ENCODE measurements around the gene SND1. TPM values are rescaled to one million over a fixed set of nuclear protein-coding genes. Genes with fewer than 3 reads are reported as not detected.

The SND1 gene
- total RNA-seq, 1 experiment from 2014 or later, result 139 TPM

GRCh38 chr7:128135515-128136214 lies 483.7 kb downstream of the SND1 start:
- no peaks in the 10 kb centered on the region for H3K9me2 ChIP-seq (replicated peaks; ENCODE audit: low read length)
- ChIA-PET POLR2A (ENCODE audit: unreplicated experiment) (interaction anchor here (0.6 kb wide), 1 partner anchor 28 kb away, joined by 3 read pairs; no protein-coding TSS in a partner anchor), CTCF (interaction anchor here (0.6 to 2.9 kb wide), 3 partner anchors 72 to 114 kb away, joined by 3 to 55 read pairs (median 3); no protein-coding TSS in a partner anchor)
- no peaks in the 10 kb centered on the region for H3K79me2 ChIP-seq (ENCODE audit: low read length)
- H3K9ac ChIP-seq (ENCODE audit: low read length), result peak overlapping the region; percentile 49
- intact Hi-C loops (cut with micrococcal nuclease), result loop anchor here (1.0 kb wide), 1 partner anchor 74 kb away; no protein-coding TSS in a partner anchor
- no peaks in the 10 kb centered on the region for H3K9me3 ChIP-seq (ENCODE audit: low read length)
- peak overlapping the region; percentile 80 for H3K4me2 ChIP-seq (ENCODE audit: low read length)
- no peaks in the 10 kb centered on the region for H3K36me3 ChIP-seq (ENCODE audit: low read depth, low read length)
- DNase-seq (peak; percentile 51), ATAC-seq (peak; percentile 90)
- BruUV-seq (replicated peaks), result no TSS peak
- no peak for TF ChIP-seq EZH2 (IDR thresholded peaks at IDR 0.05; ENCODE audit: low read length, unreplicated experiment)
- TF ChIP-seq, protein P1, sequence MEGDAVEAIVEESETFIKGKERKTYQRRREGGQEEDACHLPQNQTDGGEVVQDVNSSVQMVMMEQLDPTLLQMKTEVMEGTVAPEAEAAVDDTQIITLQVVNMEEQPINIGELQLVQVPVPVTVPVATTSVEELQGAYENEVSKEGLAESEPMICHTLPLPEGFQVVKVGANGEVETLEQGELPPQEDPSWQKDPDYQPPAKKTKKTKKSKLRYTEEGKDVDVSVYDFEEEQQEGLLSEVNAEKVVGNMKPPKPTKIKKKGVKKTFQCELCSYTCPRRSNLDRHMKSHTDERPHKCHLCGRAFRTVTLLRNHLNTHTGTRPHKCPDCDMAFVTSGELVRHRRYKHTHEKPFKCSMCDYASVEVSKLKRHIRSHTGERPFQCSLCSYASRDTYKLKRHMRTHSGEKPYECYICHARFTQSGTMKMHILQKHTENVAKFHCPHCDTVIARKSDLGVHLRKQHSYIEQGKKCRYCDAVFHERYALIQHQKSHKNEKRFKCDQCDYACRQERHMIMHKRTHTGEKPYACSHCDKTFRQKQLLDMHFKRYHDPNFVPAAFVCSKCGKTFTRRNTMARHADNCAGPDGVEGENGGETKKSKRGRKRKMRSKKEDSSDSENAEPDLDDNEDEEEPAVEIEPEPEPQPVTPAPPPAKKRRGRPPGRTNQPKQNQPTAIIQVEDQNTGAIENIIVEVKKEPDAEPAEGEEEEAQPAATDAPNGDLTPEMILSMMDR (conservative IDR thresholded peaks at IDR 0.05; ENCODE audit: low read depth, low read length), result peak; percentile 70; the same call in 1 of the 2 replicates
- no peak for TF ChIP-seq EZH2phosphoT487 (IDR thresholded peaks at IDR 0.05; ENCODE audit: borderline replicate concordance, low read length)
- H4K20me1 ChIP-seq (ENCODE audit: low read length), result no peaks in the 10 kb centered on the region
- peak overlapping the region; percentile 70 for H3K4me3 ChIP-seq (ENCODE audit: low read length)
- peak overlapping the region; percentile 96 for H2AFZ ChIP-seq (ENCODE audit: low read length)
- H3K4me1 ChIP-seq (ENCODE audit: insufficient read depth, low read length), result peaks cover 6% of the 10 kb centered on the region
- no peaks in the 10 kb centered on the region for H3F3A ChIP-seq (ENCODE audit: low read length, unreplicated experiment)
- H3K27ac ChIP-seq (ENCODE audit: low read length), result no peak overlapping the region
- H3K27me3 ChIP-seq (ENCODE audit: low read length), result peaks cover 26% of the 10 kb centered on the region

DNA sequence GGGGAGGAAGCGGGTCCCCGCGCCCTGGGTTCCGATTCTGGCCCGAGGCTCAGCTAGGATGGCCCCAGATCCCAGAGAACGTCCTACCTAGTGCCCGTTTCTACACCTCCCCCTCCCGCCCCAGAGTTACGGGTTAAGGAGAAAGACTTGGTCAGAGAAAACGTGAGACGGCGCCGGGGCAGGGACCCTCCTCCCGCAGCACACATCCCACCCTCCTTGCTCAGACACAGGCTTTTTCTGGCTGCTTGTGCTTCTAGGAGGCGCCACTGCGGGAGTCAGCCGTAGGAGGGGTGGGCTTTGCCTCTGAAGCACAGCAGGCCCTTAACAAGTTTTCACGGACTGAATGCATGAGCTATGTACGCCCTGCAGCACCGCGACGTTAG lies 484.2 kb downstream of the SND1 start:
- peak overlapping the region; percentile 80 for H3K4me2 ChIP-seq (ENCODE audit: low read length)
- peak overlapping the region; percentile 70 for H3K4me3 ChIP-seq (ENCODE audit: low read length)
- no peak overlapping the region; the same call in 1 of the 2 replicates for H3K9ac ChIP-seq (ENCODE audit: low read length)
- BruUV-seq (replicated peaks), result no TSS peak
- no peaks in the 10 kb centered on the region for H3K36me3 ChIP-seq (ENCODE audit: low read depth, low read length)
- intact Hi-C loops (cut with micrococcal nuclease), result no loop called here
- peaks cover 6% of the 10 kb centered on the region for H3K4me1 ChIP-seq (ENCODE audit: insufficient read depth, low read length)
- ATAC-seq (peak; percentile 21), DNase-seq (no peak)
- H2AFZ ChIP-seq (ENCODE audit: low read length), result peak overlapping the region; percentile 96
- peaks cover 28% of the 10 kb centered on the region for H3K27me3 ChIP-seq (ENCODE audit: low read length)
- no peaks in the 10 kb centered on the region for H3K9me3 ChIP-seq (ENCODE audit: low read length)
- TF ChIP-seq EZH2 (IDR thresholded peaks at IDR 0.05; ENCODE audit: low read length, unreplicated experiment) (no peak), EZH2phosphoT487 (IDR thresholded peaks at IDR 0.05; ENCODE audit: borderline replicate concordance, low read length) (no peak)
- TF ChIP-seq, protein P1 (conservative IDR thresholded peaks at IDR 0.05; ENCODE audit: low read depth, low read length), result no peak
- H3K27ac ChIP-seq (ENCODE audit: low read length), result no peak overlapping the region
- H3K9me2 ChIP-seq (replicated peaks; ENCODE audit: low read length), result no peaks in the 10 kb centered on the region
- CTCF ChIA-PET, result interaction anchor here (0.6 to 2.9 kb wide), 3 partner anchors 71 to 115 kb away, joined by 3 to 55 read pairs (median 3); no protein-coding TSS in a partner anchor
- H3F3A ChIP-seq (ENCODE audit: low read length, unreplicated experiment), result no peaks in the 10 kb centered on the region
- H4K20me1 ChIP-seq (ENCODE audit: low read length), result no peaks in the 10 kb centered on the region
- H3K79me2 ChIP-seq (ENCODE audit: low read length), result no peaks in the 10 kb centered on the region
- POLR2A ChIA-PET (ENCODE audit: unreplicated experiment), result no interaction called here

DNA sequence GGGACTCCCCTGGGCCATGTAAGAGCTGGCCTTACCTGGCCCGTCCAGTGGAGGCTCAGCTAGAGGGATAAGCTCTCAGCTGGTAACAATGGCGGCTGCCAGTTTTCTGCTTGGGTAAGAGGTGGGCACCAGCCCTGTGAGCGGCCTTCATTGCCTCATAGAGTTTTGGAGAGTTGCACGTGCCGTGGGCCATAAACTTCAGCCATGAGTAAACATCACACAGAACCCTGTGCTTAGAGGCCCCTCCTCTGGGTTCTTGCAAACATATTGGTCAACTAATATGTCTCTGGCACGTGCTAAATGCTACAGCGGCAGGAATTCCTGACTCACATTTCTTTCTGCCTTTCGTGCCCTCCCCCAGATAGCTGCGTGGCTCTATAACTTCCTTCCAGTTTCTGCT lies 485.2 kb downstream of the SND1 start:
- Histone ChIP-seq H3K4me2 (ENCODE audit: low read length) (no peak overlapping the region), H3F3A (ENCODE audit: low read length, unreplicated experiment) (no peaks in the 10 kb centered on the region), H2AFZ (ENCODE audit: low read length) (no peak overlapping the region), H3K27me3 (ENCODE audit: low read length) (peaks cover 28% of the 10 kb centered on the region), H3K27ac (ENCODE audit: low read length) (no peak overlapping the region), H3K9me2 (replicated peaks; ENCODE audit: low read length) (no peaks in the 10 kb centered on the region), H3K79me2 (ENCODE audit: low read length) (no peaks in the 10 kb centered on the region), H3K9ac (ENCODE audit: low read length) (no peak overlapping the region), H4K20me1 (ENCODE audit: low read length) (no peaks in the 10 kb centered on the region), H3K36me3 (ENCODE audit: low read depth, low read length) (no peaks in the 10 kb centered on the region), H3K4me1 (ENCODE audit: insufficient read depth, low read length) (peaks cover 6% of the 10 kb centered on the region), H3K9me3 (ENCODE audit: low read length) (no peaks in the 10 kb centered on the region), H3K4me3 (ENCODE audit: low read length) (no peak overlapping the region)
- DNase-seq (peak; percentile 19), ATAC-seq (no peak)
- intact Hi-C loops (cut with micrococcal nuclease), result no loop called here
- CTCF ChIA-PET, result interaction anchor here (1.3 kb wide), 1 partner anchor 72 kb away, joined by 4 read pairs; no protein-coding TSS in a partner anchor
- POLR2A ChIA-PET (ENCODE audit: unreplicated experiment), result no interaction called here
- BruUV-seq (replicated peaks), result no TSS peak
- TF ChIP-seq, protein P1 (conservative IDR thresholded peaks at IDR 0.05; ENCODE audit: low read depth, low read length), result no peak
- TF ChIP-seq EZH2phosphoT487 (IDR thresholded peaks at IDR 0.05; ENCODE audit: borderline replicate concordance, low read length), result no peak
- TF ChIP-seq EZH2 (IDR thresholded peaks at IDR 0.05; ENCODE audit: low read length, unreplicated experiment), result no peak

Data from PC-3 (cell line).